ENCODE results near the gene ARHGAP19. TPM values are rescaled to one million over a fixed set of nuclear protein-coding genes. Genes with fewer than 3 reads are reported as not detected.
A peak's percentile ranks its signal among the peaks of the same experiment; 100 is the strongest.

ARHGAP19 gene
- total and polyA plus RNA-seq, 5 donors from 2014 or later: 4.4 to 12.9 (median 8.0) TPM

DNA sequence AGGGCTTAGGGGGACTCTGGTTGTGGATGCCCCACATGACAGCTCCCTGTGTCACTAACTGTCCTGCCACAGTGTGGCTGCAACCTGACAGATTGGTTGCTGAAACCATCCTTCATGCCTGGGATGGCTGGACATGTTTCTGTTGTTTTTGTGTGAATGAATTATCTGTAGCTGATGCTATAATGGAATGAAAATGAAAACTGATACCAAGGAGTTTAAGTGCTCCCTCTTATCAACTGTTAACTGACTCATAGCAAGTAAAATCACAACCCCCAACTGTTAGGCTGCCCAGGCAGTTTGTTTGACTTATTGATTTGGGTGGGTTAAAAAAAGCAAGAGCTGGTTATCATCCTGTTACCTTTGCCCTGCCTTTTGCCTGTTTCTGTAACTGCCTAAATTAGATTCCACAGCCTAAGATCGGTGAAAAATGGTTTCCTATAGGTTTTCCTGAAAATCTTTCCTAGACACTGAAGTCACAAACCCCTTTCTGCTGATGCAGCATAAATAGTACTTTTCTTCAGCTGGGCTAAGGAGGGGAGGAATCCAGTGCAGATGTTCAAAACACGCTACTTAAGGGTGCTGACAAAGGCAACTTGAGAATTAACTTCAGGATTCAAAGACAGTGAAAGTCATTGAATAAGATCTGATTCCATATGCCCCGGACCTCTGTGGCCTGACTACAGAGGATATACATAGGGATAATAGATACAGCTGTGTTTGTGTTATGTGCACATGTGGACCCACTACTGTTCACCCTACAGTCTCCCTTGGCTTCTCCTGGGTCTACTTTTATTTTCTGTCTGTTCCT lies 36.4 kb upstream of the ARHGAP19 start:
- H3K27ac ChIP-seq (ENCODE audit: insufficient read depth, low read length, poor library complexity, severe bottlenecking): no peak overlapping the region
- Mint-ChIP-seq H3K4me3 (peak overlapping the region in 1 of 4 donors; percentile 42), H3K36me3 (peaks cover 25% of the 10 kb centered on the region), H3K4me1 (peaks cover 17 to 70% (median 50%) of the 10 kb centered on the region in 4 donors), H3K27ac (peak overlapping the region; percentile 11 to 82 (median 73)), H3K27me3 (no peaks in the 10 kb centered on the region), H3K9me3 (no peaks in the 10 kb centered on the region)
- peaks cover 14% of the 10 kb centered on the region for H3K36me3 ChIP-seq (ENCODE audit: control insufficient read depth, insufficient read depth, low read length)
- H3K27me3 ChIP-seq (ENCODE audit: control insufficient read depth, insufficient read depth, low read length): no peaks in the 10 kb centered on the region
- peak in 1 of 3 donors; percentile 22 for DNase-seq
- H3K4me3 ChIP-seq (ENCODE audit: low read depth, low read length): no peak overlapping the region
- peaks cover 35% of the 10 kb centered on the region for H3K4me1 ChIP-seq (ENCODE audit: control insufficient read depth, insufficient read depth, low read length, poor library complexity, severe bottlenecking)
- H3K9me3 ChIP-seq (ENCODE audit: control insufficient read depth in 2 of 2, low read length in 2 of 2): no peaks in the 10 kb centered on the region
- ATAC-seq (ENCODE audit: low read depth in 2 of 2): no peak

DNA sequence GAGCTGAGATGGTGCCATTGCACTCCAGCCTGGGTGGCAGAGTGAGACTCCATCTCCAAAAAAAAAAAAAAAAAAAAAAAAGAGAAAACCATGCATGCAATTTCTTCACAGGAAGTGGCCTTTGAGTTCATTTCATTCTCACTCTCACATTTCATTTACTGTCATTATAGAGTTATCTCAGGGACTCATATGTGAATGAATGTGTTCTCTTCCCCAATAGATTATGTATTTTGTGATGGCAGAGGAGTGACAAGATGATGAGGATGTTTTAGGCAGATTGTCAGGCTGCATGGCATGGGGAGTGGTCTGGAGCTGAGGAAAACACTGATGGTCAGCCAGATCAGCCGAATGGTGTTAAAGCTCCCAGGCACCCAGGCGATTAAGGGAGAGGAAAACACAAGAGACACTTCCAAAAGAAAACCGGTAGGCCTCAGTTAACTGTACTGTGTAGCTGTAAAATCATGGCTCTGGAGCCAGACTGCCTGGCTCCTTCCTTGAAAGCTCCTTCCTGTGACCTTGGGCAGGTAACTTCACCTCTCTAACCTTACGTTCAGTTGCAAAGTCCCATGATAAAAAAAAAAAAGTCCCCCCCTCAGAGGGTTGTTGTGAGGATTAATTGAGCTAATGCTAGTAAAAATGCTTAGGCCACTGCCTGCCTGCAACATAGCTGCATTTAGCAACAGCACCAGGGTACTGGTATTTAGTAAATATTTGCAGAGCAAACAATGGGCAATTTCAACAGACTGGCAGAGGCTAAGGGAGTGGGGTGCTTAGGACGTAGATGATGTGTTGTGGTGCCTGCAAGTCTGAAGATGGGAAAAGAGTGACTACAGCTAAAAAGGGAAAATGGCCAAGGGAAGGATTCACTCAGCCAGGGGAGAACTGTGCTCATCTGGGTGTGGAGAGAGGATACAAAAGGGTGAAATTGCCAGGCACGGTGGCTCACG lies 35.2 kb upstream of the ARHGAP19 start:
- Mint-ChIP-seq H3K27ac (peak overlapping the region; percentile 63 to 73 (median 67)), H3K36me3 (peaks cover 19% of the 10 kb centered on the region), H3K4me1 (peaks cover 17 to 65% (median 42%) of the 10 kb centered on the region in 4 donors), H3K9me3 (no peaks in the 10 kb centered on the region), H3K4me3 (peak overlapping the region in 3 of 4 donors; percentile 10 to 31 (median 14)), H3K27me3 (no peaks in the 10 kb centered on the region)
- Histone ChIP-seq H3K27ac (ENCODE audit: insufficient read depth, low read length, poor library complexity, severe bottlenecking) (no peak overlapping the region), H3K27me3 (ENCODE audit: control insufficient read depth, insufficient read depth, low read length) (no peaks in the 10 kb centered on the region), H3K36me3 (ENCODE audit: control insufficient read depth, insufficient read depth, low read length) (peaks cover 14% of the 10 kb centered on the region), H3K4me1 (ENCODE audit: control insufficient read depth, insufficient read depth, low read length, poor library complexity, severe bottlenecking) (peaks cover 23% of the 10 kb centered on the region), H3K9me3 (ENCODE audit: control insufficient read depth in 2 of 2, low read length in 2 of 2) (no peaks in the 10 kb centered on the region), H3K4me3 (ENCODE audit: low read depth, low read length) (no peak overlapping the region)
- DNase-seq (peak in 1 of 3 donors; percentile 26), ATAC-seq (ENCODE audit: low read depth in 2 of 2) (no peak)

DNA sequence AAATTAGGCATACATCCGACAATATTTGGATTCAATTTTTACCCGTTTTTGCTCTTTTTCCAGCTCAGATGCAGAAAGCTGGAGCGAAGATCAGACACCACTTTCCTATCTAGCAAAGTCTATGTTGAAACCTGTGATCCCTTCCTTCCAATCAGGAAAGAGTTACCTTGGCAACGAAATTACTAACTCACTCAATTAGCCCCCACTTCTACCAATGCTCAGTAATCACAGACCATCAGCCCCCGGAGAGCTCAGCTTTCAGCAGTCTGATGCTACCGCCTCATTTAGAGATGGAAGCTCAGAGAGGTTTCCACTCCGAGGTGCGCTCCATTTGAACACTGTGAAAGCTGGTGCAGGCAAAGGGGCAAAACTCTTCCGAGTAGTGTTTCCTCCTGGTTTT lies 33.3 kb upstream of the ARHGAP19 start:
- Mint-ChIP-seq H3K36me3 (peaks cover 9% of the 10 kb centered on the region), H3K27me3 (no peaks in the 10 kb centered on the region), H3K4me1 (peaks cover 12 to 60% (median 40%) of the 10 kb centered on the region in 4 donors), H3K9me3 (no peaks in the 10 kb centered on the region), H3K4me3 (peak overlapping the region in 1 of 4 donors; percentile 72), H3K27ac (no peak overlapping the region)
- Histone ChIP-seq H3K27ac (ENCODE audit: insufficient read depth, low read length, poor library complexity, severe bottlenecking) (no peak overlapping the region), H3K4me1 (ENCODE audit: control insufficient read depth, insufficient read depth, low read length, poor library complexity, severe bottlenecking) (peaks cover 18% of the 10 kb centered on the region), H3K36me3 (ENCODE audit: control insufficient read depth, insufficient read depth, low read length) (peaks cover 14% of the 10 kb centered on the region), H3K27me3 (ENCODE audit: control insufficient read depth, insufficient read depth, low read length) (no peaks in the 10 kb centered on the region), H3K9me3 (ENCODE audit: control insufficient read depth in 2 of 2, low read length in 2 of 2) (no peaks in the 10 kb centered on the region), H3K4me3 (ENCODE audit: low read depth, low read length) (no peak overlapping the region)
- ATAC-seq (ENCODE audit: low read depth in 2 of 2): no peak
- DNase-seq: no peak

DNA sequence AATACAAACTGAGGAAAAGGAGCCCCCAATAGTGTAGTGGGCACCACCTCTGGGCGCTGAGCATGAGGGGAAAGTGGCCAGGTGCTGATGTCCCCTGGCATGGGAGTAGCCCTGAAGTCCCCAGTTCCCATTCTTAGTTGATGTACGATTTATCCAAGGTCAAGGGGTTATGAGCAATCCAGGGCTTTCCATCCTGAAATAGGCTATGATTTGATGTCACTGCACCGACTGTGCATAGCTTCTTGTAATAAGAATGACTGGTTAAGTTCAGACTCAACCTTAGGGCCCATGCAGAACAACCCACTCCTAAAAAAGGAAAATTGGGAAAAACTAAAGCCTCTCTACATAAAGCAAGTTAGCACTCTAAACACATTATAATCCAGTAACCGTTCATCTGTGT lies 31.1 kb upstream of the ARHGAP19 start:
- DNase-seq (no peak), ATAC-seq (ENCODE audit: low read depth in 2 of 2) (no peak)
- H3K9me3 ChIP-seq (ENCODE audit: control insufficient read depth in 2 of 2, low read length in 2 of 2): no peaks in the 10 kb centered on the region
- H3K36me3 ChIP-seq (ENCODE audit: control insufficient read depth, insufficient read depth, low read length): peaks cover 2% of the 10 kb centered on the region
- H3K4me3 ChIP-seq (ENCODE audit: low read depth, low read length): no peak overlapping the region
- no peak overlapping the region for H3K27ac ChIP-seq (ENCODE audit: insufficient read depth, low read length, poor library complexity, severe bottlenecking)
- H3K4me1 ChIP-seq (ENCODE audit: control insufficient read depth, insufficient read depth, low read length, poor library complexity, severe bottlenecking): peaks cover 26% of the 10 kb centered on the region
- no peak overlapping the region for H3K27ac Mint-ChIP-seq
- peak overlapping the region in 2 of 4 donors; percentile 21 to 76 for H3K4me3 Mint-ChIP-seq
- peaks cover 4% of the 10 kb centered on the region for H3K36me3 Mint-ChIP-seq
- peaks cover 0 to 2% (median 0%) of the 10 kb centered on the region in 7 donors for H3K9me3 Mint-ChIP-seq
- H3K27me3 Mint-ChIP-seq: peaks cover 11% of the 10 kb centered on the region
- peaks cover 12 to 55% (median 33%) of the 10 kb centered on the region in 4 donors for H3K4me1 Mint-ChIP-seq
- no peaks in the 10 kb centered on the region for H3K27me3 ChIP-seq (ENCODE audit: control insufficient read depth, insufficient read depth, low read length)

DNA sequence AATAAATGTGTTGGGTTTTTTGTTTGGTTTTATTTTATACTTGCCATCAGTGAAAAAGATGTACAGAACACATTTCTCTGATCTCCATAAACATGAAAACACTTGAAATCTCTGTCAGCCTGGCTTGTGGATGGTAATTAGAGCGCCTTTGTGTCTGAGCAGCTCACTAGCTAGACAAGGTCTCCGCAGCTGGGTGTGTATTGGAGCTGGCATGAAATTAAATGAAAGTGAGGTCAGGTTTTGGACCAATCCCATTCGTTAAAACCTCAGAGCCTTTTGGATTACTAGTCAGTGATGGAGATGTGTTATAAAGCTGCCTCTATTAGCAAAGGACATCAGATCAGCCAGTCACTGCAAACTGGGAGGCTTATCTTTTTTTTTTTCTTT lies 29.4 kb upstream of the ARHGAP19 start:
- no peaks in the 10 kb centered on the region for H3K27me3 ChIP-seq (ENCODE audit: control insufficient read depth, insufficient read depth, low read length)
- peak overlapping the region; percentile 52 to 92 (median 81) for H3K27ac Mint-ChIP-seq
- no peaks in the 10 kb centered on the region for H3K36me3 Mint-ChIP-seq
- peaks cover 27% of the 10 kb centered on the region for H3K4me1 ChIP-seq (ENCODE audit: control insufficient read depth, insufficient read depth, low read length, poor library complexity, severe bottlenecking)
- no peaks in the 10 kb centered on the region for H3K36me3 ChIP-seq (ENCODE audit: control insufficient read depth, insufficient read depth, low read length)
- peak overlapping the region; percentile 92 to 95 (median 94) for H3K4me3 Mint-ChIP-seq
- ATAC-seq (ENCODE audit: low read depth in 2 of 2) (no peak), DNase-seq (no peak)
- H3K4me1 Mint-ChIP-seq: peaks cover 12 to 45% (median 26%) of the 10 kb centered on the region in 4 donors
- peaks cover 12% of the 10 kb centered on the region for H3K27me3 Mint-ChIP-seq
- no peaks in the 10 kb centered on the region for H3K9me3 ChIP-seq (ENCODE audit: control insufficient read depth in 2 of 2, low read length in 2 of 2)
- peak overlapping the region; percentile 52 for H3K4me3 ChIP-seq (ENCODE audit: low read depth, low read length)
- H3K9me3 Mint-ChIP-seq: peaks cover 0 to 2% (median 0%) of the 10 kb centered on the region in 7 donors
- no peak overlapping the region for H3K27ac ChIP-seq (ENCODE audit: insufficient read depth, low read length, poor library complexity, severe bottlenecking)

DNA sequence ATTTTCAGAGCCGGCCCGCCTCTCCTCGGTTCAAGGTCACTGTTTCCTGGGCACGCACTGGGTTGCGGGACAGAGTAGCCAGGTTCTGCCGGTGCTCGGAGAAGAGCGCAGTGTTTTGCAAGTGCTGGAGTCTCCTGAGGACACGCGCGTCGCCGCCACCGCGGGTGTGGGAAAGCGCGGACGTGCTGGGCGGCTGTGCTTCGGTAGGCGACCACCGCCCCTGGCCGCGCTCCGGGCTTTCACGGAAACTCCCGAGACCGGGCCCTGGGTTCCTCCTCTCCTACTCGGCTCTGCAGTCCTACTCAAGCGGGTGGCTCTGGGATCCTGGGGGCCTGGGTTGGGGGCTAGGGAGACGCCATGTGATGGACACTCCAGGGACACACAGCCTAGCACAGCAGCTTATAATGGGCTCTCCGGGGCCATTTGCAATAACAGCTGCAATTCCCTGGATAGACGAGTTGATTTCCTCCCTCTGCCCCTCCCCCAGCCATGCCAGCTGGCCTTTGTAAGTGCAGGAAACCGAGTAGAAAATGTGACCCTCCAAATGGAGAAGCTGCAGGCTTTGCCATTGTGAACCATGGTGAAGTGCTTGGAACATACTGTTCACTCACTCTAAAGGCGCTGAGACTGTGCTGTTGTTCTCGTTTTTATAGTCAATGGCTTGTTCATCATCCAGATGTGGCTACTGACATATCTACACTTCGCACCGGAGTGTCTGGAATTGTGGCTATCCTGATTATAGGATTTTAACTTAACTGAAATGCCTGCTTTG lies 28.8 kb upstream of the ARHGAP19 start:
- DNase-seq: peak in 1 of 3 donors; percentile 21
- peak overlapping the region; percentile 92 to 95 (median 94) for H3K4me3 Mint-ChIP-seq
- ATAC-seq (ENCODE audit: low read depth in 2 of 2): no peak
- peaks cover 12% of the 10 kb centered on the region for H3K27me3 Mint-ChIP-seq
- peaks cover 27% of the 10 kb centered on the region for H3K4me1 ChIP-seq (ENCODE audit: control insufficient read depth, insufficient read depth, low read length, poor library complexity, severe bottlenecking)
- H3K4me1 Mint-ChIP-seq: peaks cover 10 to 39% (median 25%) of the 10 kb centered on the region in 4 donors
- H3K36me3 Mint-ChIP-seq: no peaks in the 10 kb centered on the region
- peak overlapping the region; percentile 68 for H3K27ac ChIP-seq (ENCODE audit: insufficient read depth, low read length, poor library complexity, severe bottlenecking)
- peak overlapping the region; percentile 72 for H3K4me3 ChIP-seq (ENCODE audit: low read depth, low read length)
- H3K27me3 ChIP-seq (ENCODE audit: control insufficient read depth, insufficient read depth, low read length): no peaks in the 10 kb centered on the region
- H3K9me3 Mint-ChIP-seq: peaks cover 0 to 2% (median 0%) of the 10 kb centered on the region in 7 donors
- no peaks in the 10 kb centered on the region for H3K9me3 ChIP-seq (ENCODE audit: control insufficient read depth in 2 of 2, low read length in 2 of 2)
- no peaks in the 10 kb centered on the region for H3K36me3 ChIP-seq (ENCODE audit: control insufficient read depth, insufficient read depth, low read length)
- H3K27ac Mint-ChIP-seq: peak overlapping the region; percentile 76 to 92 (median 91)
